GM10266 (cell line): ENCODE results near the gene TFF1.

Experiments
- DNase-seq: peaks from one replicate; pipeline ENCODE4 v3.0.0; 2012; ENCODE audit errors: extremely low spot score
- CTCF ChIP-seq: IDR thresholded peaks from 2 replicates; pipeline ENCODE4 v1.5.1; 2012; ENCODE audit warnings: mild to moderate bottlenecking, low read depth; ENCODE audit not compliant: control insufficient read depth, insufficient read depth; ENCODE audit errors: missing control alignments

Gene TFF1

GRCh38 chr21:42320791-42321190, 45.5 kb downstream of the TFF1 start:
- no peak for DNase-seq
- TF ChIP-seq CTCF, result no peak

GRCh38 chr21:42319851-42320572, 46.3 kb downstream of the TFF1 start:
- no peak for TF ChIP-seq CTCF
- DNase-seq, result no peak

- TF ChIP-seq CTCF, result no peak
- DNase-seq, result no peak
Measured at GRCh38 chr21:42319376-42319775, 47.0 kb downstream of the TFF1 start.

- TF ChIP-seq CTCF, result no peak
- DNase-seq, result no peak
Measured at GRCh38 chr21:42317826-42318746, 48.2 kb downstream of the TFF1 start.

GRCh38 chr21:42317341-42317741, 49.0 kb downstream of the TFF1 start:
- no peak for TF ChIP-seq CTCF
- DNase-seq, result no peak

GRCh38 chr21:42316891-42317290, 49.4 kb downstream of the TFF1 start:
- DNase-seq, result no peak
- no peak for TF ChIP-seq CTCF
